KOPT-K1 (cell line): ENCODE results near the gene BEAN1.

Experiments
- H3K27ac ChIP-seq: fragments of 200-600 bp; sonication (generic); 2 replicates; pipeline ENCODE4 v1.5.1; 2016; ENCODE audit warnings: antibody characterized with exemption, mild to moderate bottlenecking, low read depth, low read length; ENCODE audit not compliant: poor library complexity, severe bottlenecking
- H3K36me3 ChIP-seq: fragments of 200-600 bp; sonication (generic); 2 replicates; pipeline ENCODE4 v1.5.1; 2017; ENCODE audit warnings: antibody characterized with exemption, mild to moderate bottlenecking, low read length, moderate library complexity; ENCODE audit not compliant: insufficient read depth
- H3K9me3 ChIP-seq: fragments of 200-600 bp; sonication (generic); 2 replicates; pipeline ENCODE4 v1.5.1; 2017; ENCODE audit warnings: antibody characterized with exemption, low read length, mild to moderate bottlenecking; ENCODE audit not compliant: insufficient read depth, poor library complexity, severe bottlenecking

Gene BEAN1

DNA sequence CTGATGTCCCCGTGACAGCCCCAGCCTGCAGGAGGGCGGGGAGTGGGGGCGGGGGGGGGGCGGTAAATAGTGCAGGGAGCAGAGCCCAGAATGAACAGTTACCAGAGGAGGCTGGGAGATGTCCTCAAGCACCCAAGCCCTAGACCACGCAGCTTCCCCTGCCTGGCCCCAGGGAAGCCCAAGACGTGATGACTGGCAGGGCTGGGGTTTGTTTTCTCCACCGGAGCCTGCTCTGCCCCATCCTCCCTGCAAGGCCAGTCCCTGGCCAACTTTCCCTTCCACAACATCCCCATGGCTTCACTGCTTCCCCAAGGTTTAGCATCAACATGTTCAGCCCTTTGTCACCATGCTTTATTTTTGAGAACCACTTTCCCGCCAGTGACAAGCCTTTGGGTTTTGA, 1.4 kb upstream of the BEAN1 start:
- Histone ChIP-seq H3K9me3 (no peaks in the 10 kb centered on the region), H3K36me3 (no peaks in the 10 kb centered on the region), H3K27ac (no peak overlapping the region)

DNA sequence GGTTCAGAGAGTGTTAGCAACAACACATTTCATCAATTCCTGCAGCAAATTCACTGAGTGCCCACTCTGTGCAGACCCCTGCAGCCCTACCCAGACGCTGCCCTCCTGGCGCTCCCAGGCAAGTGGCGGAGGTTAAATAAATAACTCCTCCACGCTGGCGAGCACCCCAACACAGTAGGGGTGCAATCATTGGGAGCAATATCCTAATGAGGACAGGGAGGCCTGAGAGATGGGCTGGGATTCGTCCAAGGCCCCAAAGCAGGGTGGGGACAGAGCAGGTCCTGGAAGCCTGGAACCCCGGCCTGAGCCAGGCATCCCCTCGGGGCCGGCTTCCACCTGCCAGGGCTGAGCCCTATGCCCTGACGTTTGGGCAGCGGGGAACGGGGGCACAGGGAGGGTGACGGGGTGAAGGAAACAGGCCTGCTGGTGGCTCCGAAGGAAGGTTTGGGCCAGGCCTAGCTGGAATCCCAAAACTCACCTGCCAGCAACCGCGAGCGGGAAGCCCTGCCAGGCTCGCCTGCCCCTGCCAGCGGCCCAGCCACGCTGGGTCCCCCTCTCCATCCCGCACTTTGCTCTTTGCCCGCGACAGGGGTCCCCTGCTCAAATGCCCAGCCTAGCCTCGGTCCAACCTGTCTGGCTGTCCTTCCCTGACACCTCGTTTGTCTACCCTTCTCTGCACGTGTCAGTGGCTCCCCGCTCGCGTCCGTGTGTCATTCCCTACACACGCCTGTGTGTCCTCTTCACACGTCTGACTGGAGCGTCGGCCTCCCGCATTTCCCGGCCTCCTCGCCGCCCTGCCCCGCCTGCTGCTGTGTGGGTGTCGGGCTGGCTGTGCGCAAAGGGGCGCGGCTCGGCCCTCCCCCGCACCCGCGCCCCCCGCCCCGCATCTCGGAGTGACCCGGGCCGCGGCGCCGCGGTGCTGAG, 721 bp upstream of the BEAN1 start:
- H3K27ac ChIP-seq: no peak overlapping the region
- no peaks in the 10 kb centered on the region for H3K9me3 ChIP-seq

DNA sequence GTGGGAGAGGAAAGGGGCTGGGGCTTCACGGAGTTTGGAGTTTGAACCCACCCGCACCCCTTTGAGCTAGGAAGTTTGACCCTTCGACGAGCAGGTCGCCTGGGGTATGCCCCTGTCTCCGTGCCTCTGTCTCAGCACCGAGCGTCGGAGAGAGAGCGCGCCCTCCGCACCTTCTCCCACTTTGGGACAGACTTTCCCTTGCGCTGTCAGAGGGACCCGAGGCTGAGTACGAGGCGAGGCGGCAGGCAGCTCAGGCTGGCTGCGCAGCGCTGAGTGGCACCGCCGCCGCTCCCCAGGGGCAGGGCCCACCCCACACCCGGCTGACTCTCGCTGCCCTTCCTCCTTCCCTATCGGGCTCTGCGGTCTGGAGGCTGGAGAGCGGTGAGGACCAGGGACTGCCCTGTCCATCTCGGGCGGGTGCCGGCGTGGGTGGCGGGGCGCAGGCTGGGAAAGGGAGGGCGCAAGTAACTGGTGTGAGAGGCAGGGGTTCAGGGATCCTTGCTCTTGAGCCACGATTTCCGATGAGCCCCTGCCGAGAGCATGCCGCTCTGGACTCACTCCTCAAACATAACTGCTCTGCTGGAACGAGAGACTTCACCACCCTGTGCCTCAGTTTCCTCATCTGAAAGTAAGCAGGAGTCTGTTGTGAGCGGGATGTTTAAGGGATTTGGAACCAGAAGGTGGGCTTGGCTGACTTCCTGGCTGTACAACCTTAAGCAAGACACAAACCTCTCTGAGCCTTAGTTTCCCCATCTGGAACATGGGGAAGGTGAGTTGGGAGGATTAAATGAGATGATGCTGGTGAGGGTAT, 981 bp downstream of the BEAN1 start:
- Histone ChIP-seq H3K9me3 (no peaks in the 10 kb centered on the region), H3K36me3 (no peaks in the 10 kb centered on the region)

More for the DNA sequence above, 721 bp upstream of the BEAN1 start:
- H3K36me3 ChIP-seq: no peaks in the 10 kb centered on the region

DNA sequence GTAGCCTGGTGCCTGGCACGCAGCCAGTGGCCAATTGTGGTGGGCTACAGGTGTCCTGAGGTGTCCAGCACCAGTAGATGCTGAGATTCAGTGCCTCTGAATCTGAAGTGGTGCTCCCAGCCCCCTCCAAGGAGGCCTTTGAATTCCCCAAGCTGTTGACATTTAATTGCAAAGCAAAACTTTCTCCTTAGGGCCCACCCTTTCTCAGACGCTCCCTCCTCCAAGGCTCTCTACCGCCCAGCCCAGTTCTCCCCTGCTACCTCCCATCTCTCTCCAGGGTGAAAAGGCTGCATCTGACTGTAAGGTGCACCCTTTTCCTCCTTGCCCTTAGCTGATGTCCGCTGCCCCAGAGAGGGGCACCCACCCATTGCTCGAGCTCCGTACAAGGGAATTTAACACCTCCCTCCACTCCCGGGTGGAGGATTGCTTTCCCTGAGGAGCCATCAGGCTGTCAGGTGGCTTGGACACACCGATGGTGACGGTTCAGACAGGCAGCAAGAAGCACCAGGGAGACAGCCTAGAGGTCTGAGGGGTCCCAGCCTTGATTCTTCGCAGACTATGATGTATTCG, 1.7 kb downstream of the BEAN1 start:
- H3K36me3 ChIP-seq: no peaks in the 10 kb centered on the region
- H3K27ac ChIP-seq: no peak overlapping the region
- no peaks in the 10 kb centered on the region for H3K9me3 ChIP-seq

More for the DNA sequence above, 981 bp downstream of the BEAN1 start:
- no peak overlapping the region for H3K27ac ChIP-seq

DNA sequence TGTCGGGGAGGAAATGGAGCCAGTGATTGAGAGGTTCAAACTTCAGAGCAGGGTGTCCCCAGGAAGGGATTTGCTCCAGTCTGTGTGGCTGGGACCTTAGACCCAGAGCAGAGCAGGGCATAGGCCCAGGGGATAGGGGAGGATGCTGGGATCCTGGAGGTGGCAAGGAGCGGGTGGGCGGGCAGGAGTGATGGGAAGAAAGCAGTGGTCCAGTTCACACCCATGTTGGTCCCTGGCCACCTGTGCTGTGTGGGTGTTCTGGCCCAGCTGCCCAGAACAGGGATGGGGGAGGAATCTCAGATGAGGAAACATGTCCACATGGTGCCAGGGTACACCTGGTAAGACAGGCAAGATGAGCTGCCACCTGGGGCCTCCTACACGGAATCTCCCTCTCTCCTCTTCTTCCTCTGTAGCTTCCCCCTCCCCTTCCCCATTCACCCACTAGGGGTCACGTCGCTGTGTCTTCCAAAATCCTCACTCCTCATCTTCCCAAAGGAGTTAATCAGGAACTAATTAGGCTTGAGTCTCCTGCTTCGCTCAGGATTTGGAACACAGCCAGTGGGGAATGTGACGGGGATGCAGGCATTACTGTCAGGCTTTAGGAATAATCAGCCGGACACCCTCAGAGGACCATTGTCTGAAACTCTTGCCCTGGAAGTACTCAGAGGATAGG, 2.3 kb downstream of the BEAN1 start:
- no peak overlapping the region for H3K27ac ChIP-seq
- H3K9me3 ChIP-seq: no peaks in the 10 kb centered on the region
- no peaks in the 10 kb centered on the region for H3K36me3 ChIP-seq

DNA sequence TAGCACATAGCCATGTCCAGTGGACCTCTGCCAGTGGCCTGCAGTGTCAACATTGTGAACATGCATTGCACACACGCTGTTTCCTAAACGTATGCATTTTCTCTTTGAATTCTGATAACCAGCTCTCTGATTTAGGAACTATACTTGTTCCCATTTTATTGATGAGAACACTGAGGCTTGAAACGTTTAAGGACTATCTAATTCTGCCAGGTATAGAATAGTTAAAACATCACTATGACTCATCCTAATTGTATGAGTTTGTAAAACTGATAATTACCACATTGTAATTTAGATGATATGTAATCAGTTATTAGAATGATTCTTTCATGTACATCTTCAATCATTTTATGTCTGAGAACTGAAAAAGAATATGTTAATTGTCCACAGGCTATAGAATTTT, 3.1 kb downstream of the BEAN1 start:
- Histone ChIP-seq H3K27ac (no peak overlapping the region), H3K9me3 (no peaks in the 10 kb centered on the region), H3K36me3 (no peaks in the 10 kb centered on the region)

DNA sequence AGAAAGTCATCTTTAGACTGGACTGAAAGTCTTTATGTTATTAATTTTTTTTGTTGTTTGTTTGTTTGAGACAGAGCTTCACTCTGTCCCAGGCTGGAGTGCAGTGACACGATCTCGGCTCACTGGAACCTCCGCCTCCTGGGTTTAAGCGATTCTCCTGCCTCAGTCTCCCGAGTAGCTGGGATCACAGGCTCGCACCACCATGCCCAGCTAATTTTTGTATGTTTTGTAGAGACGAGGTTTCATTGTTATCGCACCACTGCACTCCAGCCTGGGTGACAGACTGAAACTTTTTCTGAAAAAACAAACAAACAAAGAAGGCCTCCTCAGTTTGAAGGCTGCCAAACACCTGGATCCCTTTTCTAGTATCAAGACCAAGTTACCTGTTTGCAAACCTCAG, 4.7 kb downstream of the BEAN1 start:
- Histone ChIP-seq H3K27ac (no peak overlapping the region), H3K9me3 (no peaks in the 10 kb centered on the region), H3K36me3 (no peaks in the 10 kb centered on the region)

DNA sequence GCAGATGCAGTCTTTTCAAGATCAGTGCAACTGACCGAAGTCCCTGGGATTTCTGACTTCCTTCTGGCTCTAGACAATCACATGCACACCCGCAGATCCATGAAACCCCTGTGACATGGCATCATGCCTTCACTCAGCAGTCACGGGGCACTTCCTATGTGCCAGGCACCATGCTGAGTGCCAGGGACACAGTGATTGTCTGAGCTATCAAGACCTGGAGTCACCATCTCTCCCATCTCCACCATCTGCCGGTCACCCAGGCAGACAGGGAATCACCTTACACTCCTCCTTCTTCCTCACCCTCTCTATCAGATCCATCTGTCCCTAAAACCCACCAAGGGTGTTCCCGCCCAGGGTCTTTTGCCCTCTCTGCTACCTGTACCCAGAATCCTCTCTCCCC, 5.3 kb downstream of the BEAN1 start:
- Histone ChIP-seq H3K27ac (no peak overlapping the region), H3K9me3 (no peaks in the 10 kb centered on the region), H3K36me3 (no peaks in the 10 kb centered on the region)

DNA sequence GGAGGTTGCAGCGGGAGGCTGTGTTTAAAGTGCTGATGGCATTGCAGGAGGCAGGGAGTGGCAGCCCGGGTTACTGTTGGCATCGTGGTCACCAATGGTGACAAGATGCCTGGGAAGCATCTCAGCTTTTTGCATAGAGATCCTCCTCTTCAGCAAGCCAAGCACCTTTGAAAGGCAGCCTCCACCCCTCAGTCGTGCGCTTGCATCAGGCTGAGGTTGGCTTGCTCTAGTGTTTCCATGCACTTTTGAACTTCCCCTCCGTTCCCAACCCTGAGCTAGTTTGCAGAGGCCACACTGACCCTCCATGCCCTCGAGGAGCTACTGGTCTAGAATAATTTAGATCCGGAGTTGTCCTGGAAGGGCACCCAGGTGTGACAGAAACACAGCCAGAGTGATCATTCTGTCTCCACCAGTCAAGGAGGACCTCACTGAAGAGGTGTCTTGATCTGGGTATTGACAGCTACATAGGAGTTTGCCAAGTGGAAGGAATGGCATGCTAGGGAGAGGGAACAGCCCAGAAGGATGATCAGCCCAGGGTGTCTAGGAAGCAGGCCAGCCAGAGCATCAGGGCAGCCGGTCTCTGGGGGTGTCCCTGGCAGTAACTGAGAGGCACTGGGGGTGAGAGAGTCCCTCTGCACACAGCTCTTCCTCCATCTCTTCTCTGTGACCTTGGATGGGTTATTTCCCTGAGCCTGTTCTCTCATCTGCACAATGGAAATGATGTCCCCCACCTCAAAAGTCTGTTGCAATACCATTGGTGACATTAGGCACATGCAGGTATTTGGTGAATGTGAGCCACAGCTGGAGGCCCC, 7.7 kb downstream of the BEAN1 start:
- Histone ChIP-seq H3K9me3 (no peaks in the 10 kb centered on the region), H3K36me3 (no peaks in the 10 kb centered on the region), H3K27ac (no peak overlapping the region)

DNA sequence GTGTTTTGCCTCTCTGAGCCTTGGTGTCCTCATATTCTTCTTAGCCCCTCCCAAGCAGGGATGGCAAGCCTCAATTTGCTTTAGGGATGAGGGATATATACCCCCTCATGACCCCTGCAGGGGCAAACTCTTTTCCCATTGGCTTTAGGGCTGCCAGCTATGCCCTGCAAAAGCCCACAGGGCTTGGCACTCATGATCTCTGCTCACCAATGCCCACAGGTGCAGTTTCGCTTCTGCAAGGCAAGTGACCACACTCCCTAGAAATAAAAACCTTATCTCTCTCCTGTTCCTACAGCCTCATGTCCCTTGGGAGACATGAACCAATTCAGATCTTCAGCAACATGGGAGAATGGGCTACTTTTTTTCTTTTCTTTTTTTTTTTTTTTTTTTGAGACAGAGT, 8.8 kb downstream of the BEAN1 start:
- no peaks in the 10 kb centered on the region for H3K36me3 ChIP-seq
- no peaks in the 10 kb centered on the region for H3K9me3 ChIP-seq
- no peak overlapping the region for H3K27ac ChIP-seq

DNA sequence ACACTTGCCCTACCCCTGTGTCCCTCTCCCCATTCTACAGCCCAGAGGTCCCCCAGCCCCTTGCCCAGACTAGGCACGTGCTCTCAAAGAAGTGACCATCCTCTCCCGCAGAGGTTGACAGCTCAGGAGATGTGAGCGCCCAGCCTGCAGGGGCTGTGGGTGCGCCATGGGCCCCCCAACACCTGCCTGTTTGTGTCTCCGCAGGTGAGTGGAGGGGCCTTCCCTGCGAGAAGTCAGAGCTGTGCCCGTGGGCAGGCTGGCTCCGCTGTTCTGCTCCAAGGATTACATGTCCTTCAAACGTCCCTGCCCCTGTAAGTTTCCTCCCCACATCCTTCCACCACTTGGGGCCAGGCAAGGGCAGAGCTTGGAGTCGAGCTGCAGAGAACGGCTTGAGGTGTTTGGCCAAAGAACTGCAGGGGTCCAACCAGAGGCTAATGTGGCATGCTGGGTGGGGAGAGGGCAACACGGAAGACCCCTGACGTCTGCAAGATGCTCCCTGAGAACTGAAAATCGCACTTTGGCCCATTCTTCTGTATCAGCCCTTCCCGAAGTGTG, 10.4 kb downstream of the BEAN1 start:
- no peaks in the 10 kb centered on the region for H3K36me3 ChIP-seq
- H3K27ac ChIP-seq: no peak overlapping the region
- no peaks in the 10 kb centered on the region for H3K9me3 ChIP-seq

DNA sequence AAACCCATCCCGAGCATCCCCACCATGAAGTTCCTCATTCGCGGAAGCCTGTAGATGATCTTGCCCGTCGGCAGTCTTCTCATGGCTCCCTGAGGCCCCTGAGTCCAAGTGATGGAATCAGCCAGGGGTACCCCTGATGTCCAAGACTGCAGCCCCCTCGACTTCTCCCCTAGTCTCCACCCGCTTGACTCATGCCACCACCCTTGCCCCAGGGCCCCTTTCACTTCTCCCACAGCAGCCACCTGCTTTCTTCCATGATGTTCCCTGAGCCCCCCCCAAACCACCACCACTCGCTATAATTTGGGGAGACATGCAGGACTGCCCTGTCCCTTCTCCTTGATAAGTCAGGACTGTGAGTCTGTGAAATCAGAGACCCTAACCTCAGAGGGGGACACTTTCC, 11.4 kb downstream of the BEAN1 start:
- Histone ChIP-seq H3K9me3 (no peaks in the 10 kb centered on the region), H3K36me3 (no peaks in the 10 kb centered on the region), H3K27ac (no peak overlapping the region)

DNA sequence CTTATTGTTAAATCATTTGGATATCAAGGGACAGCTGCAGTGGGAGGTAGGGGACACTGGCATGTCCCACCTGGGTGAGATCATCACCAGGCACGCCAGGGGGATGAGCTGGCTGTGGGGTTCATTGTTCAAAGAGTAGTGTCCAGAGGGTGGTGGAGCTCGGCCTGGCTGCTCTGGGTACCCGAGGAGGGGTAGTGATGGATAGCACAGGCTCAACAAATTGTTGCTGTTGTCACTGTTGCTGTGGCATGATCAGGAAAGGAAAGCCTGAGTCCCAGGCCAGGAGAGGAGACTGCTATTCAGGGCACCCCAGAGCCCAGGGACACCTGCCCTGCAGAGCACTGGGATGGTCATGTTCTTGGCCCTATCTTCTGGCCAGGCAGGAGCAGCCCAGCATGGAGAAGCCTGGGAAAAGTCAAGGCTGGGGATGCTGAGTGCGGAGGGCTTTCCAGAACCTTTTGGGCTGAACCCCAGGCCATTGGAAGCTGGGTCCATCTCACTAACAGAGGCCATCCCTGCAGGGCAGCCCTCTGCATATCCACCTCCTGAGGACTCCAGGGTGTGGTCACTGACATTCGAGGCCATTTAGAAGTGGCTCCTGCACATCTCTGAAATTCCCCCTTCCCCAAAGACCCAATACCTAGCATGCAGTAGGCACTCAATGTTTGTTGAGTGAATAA, 12.1 kb downstream of the BEAN1 start:
- no peak overlapping the region for H3K27ac ChIP-seq
- no peaks in the 10 kb centered on the region for H3K36me3 ChIP-seq
- no peaks in the 10 kb centered on the region for H3K9me3 ChIP-seq
